ENCODE data around the gene UPF2.

The UPF2 gene

GRCh38 chr10:11919271-11919670 lies 123.3 kb downstream of the UPF2 start:
- TF ChIP-seq, protein P1, sequence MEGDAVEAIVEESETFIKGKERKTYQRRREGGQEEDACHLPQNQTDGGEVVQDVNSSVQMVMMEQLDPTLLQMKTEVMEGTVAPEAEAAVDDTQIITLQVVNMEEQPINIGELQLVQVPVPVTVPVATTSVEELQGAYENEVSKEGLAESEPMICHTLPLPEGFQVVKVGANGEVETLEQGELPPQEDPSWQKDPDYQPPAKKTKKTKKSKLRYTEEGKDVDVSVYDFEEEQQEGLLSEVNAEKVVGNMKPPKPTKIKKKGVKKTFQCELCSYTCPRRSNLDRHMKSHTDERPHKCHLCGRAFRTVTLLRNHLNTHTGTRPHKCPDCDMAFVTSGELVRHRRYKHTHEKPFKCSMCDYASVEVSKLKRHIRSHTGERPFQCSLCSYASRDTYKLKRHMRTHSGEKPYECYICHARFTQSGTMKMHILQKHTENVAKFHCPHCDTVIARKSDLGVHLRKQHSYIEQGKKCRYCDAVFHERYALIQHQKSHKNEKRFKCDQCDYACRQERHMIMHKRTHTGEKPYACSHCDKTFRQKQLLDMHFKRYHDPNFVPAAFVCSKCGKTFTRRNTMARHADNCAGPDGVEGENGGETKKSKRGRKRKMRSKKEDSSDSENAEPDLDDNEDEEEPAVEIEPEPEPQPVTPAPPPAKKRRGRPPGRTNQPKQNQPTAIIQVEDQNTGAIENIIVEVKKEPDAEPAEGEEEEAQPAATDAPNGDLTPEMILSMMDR (IDR thresholded peaks at IDR 0.05; ENCODE audit: low read depth, low read length), result no peak
- TF ChIP-seq MYC (IDR thresholded peaks at IDR 0.05; ENCODE audit: low read depth, low read length), result no peak
- TF ChIP-seq POLR2A (IDR thresholded peaks at IDR 0.05; ENCODE audit: extremely low read depth, insufficient read length), result no peak
- no peak for TF ChIP-seq MAX (IDR thresholded peaks at IDR 0.05; ENCODE audit: low read depth, low read length)
- no peak for DNase-seq (ENCODE audit: low read depth)
- H3K4me3 ChIP-seq (ENCODE audit: low read depth, low read length), result no peak overlapping the region

GRCh38 chr10:11918384-11918783 lies 124.2 kb downstream of the UPF2 start:
- no peak for TF ChIP-seq POLR2A (IDR thresholded peaks at IDR 0.05; ENCODE audit: extremely low read depth, insufficient read length)
- TF ChIP-seq, protein P1 (IDR thresholded peaks at IDR 0.05; ENCODE audit: low read depth, low read length), result no peak
- no peak for TF ChIP-seq MYC (IDR thresholded peaks at IDR 0.05; ENCODE audit: low read depth, low read length)
- TF ChIP-seq MAX (IDR thresholded peaks at IDR 0.05; ENCODE audit: low read depth, low read length), result no peak
- no peak overlapping the region for H3K4me3 ChIP-seq (ENCODE audit: low read depth, low read length)
- no peak for DNase-seq (ENCODE audit: low read depth)

DNA sequence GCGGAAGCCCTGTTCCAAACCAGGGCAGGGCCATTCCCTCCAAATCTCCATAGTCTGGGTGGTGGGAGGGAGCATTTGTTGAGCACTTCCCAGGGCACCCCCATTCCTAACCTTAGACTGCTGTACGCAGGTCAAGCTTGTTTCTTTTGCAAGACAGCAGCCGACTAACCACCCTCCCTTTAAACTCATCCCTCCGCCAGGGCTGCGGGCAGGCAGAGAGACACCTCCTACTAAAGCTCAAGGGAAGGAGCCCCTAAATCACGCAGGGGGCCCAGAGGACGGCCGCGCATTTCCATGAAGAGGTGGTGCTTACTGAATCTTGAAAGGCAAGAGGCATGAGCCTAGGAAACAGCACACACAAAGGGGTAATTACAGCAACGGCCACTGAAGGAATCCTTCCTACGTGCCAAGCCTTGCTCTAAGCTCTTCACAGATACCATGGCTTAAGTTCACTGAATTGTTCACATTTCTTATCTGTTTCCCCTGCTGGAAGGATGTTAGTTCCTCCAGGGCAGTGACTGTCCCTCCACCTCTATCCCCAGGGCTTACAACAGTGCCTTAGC lies 129.4 kb downstream of the UPF2 start:
- H3K4me3 ChIP-seq (ENCODE audit: low read depth, low read length), result no peak overlapping the region
- TF ChIP-seq, protein P1 (IDR thresholded peaks at IDR 0.05; ENCODE audit: low read depth, low read length), result no peak
- TF ChIP-seq MYC (IDR thresholded peaks at IDR 0.05; ENCODE audit: low read depth, low read length) (no peak), POLR2A (IDR thresholded peaks at IDR 0.05; ENCODE audit: extremely low read depth, insufficient read length) (no peak), MAX (IDR thresholded peaks at IDR 0.05; ENCODE audit: low read depth, low read length) (no peak)
- no peak for DNase-seq (ENCODE audit: low read depth)

GRCh38 chr10:11910102-11910501 lies 132.5 kb downstream of the UPF2 start:
- no peak for TF ChIP-seq POLR2A (IDR thresholded peaks at IDR 0.05; ENCODE audit: extremely low read depth, insufficient read length)
- no peak for TF ChIP-seq MAX (IDR thresholded peaks at IDR 0.05; ENCODE audit: low read depth, low read length)
- no peak for TF ChIP-seq MYC (IDR thresholded peaks at IDR 0.05; ENCODE audit: low read depth, low read length)
- TF ChIP-seq, protein P1 (IDR thresholded peaks at IDR 0.05; ENCODE audit: low read depth, low read length), result no peak
- DNase-seq (ENCODE audit: low read depth), result no peak
- H3K4me3 ChIP-seq (ENCODE audit: low read depth, low read length), result no peak overlapping the region

GRCh38 chr10:11909618-11910017 lies 133.0 kb downstream of the UPF2 start:
- no peak overlapping the region for H3K4me3 ChIP-seq (ENCODE audit: low read depth, low read length)
- no peak for DNase-seq (ENCODE audit: low read depth)
- TF ChIP-seq MAX (IDR thresholded peaks at IDR 0.05; ENCODE audit: low read depth, low read length) (no peak), POLR2A (IDR thresholded peaks at IDR 0.05; ENCODE audit: extremely low read depth, insufficient read length) (no peak), MYC (IDR thresholded peaks at IDR 0.05; ENCODE audit: low read depth, low read length) (no peak)
- TF ChIP-seq, protein P1 (IDR thresholded peaks at IDR 0.05; ENCODE audit: low read depth, low read length), result no peak

Data from NB4 (cell line).